HG03175 (cell line): ENCODE results near the gene FBLN2.
"Not testable (repeated sequence)": the region's sequence is repeated elsewhere in the genome, so short reads cannot be mapped to it uniquely, and the experiment has no call there.

Source experiments
- ATAC-seq: cut with Tn5 transposase; IDR thresholded peaks from one replicate; pipeline ENCODE4 v1.9.1; 2021; ENCODE audit warnings: mild to moderate bottlenecking, moderate library complexity; ENCODE audit not compliant: unreplicated experiment

Gene FBLN2

GRCh38 chr3:13546667-13547171, 2.2 kb upstream of the FBLN2 start:
- ATAC-seq, result no peak

GRCh38 chr3:13547591-13548371, 1.1 kb upstream of the FBLN2 start:
- no peak for ATAC-seq

GRCh38 chr3:13549623-13550422, 898 bp downstream of the FBLN2 start:
- no peak for ATAC-seq

- ATAC-seq, result no peak
Observed at GRCh38 chr3:13550423-13550690, 1.4 kb downstream of the FBLN2 start.

- no peak for ATAC-seq
Observed at GRCh38 chr3:13550791-13551360, 2.0 kb downstream of the FBLN2 start.

GRCh38 chr3:13552857-13553652, 4.1 kb downstream of the FBLN2 start:
- ATAC-seq, result no peak

GRCh38 chr3:13553686-13554085, 4.8 kb downstream of the FBLN2 start:
- ATAC-seq, result no peak

GRCh38 chr3:13555753-13556152, 6.8 kb downstream of the FBLN2 start:
- ATAC-seq, result no peak

- ATAC-seq, result no peak
Observed at GRCh38 chr3:13556207-13556606, 7.3 kb downstream of the FBLN2 start.

- no peak for ATAC-seq
Observed at GRCh38 chr3:13556917-13557316, 8.0 kb downstream of the FBLN2 start.

GRCh38 chr3:13557417-13557816, 8.5 kb downstream of the FBLN2 start:
- ATAC-seq, result no peak

GRCh38 chr3:13557926-13558325, 9.0 kb downstream of the FBLN2 start:
- ATAC-seq, result no peak

- ATAC-seq, result no peak
Observed at GRCh38 chr3:13558651-13559050, 9.7 kb downstream of the FBLN2 start.

- no peak for ATAC-seq
Observed at GRCh38 chr3:13559764-13560525, 11.0 kb downstream of the FBLN2 start.

GRCh38 chr3:13561376-13561775, 12.5 kb downstream of the FBLN2 start:
- ATAC-seq, result no peak

- ATAC-seq, result no peak
Observed at GRCh38 chr3:13561967-13562366, 13.0 kb downstream of the FBLN2 start.

GRCh38 chr3:13562421-13562820, 13.5 kb downstream of the FBLN2 start:
- ATAC-seq, result not testable (repeated sequence)

GRCh38 chr3:13563321-13563720, 14.4 kb downstream of the FBLN2 start:
- no peak for ATAC-seq

GRCh38 chr3:13563911-13564310, 15.0 kb downstream of the FBLN2 start:
- ATAC-seq, result no peak
